H9 (cell line): ENCODE measurements around the gene DNAJB4. TPM values are rescaled to one million over a fixed set of nuclear protein-coding genes. Genes with fewer than 3 reads are reported as not detected.

Experiments
- DNase-seq: peaks from one replicate; pipeline ENCODE4 v3.0.0-alpha.2; 2017
- H2AFZ ChIP-seq: one replicate; pipeline ENCODE4 v1.6.1; 2013; ENCODE audit warnings: mild to moderate bottlenecking, low read length, control low read depth, moderate library complexity
- H2AK5ac ChIP-seq: 2 replicates; pipeline ENCODE4 v1.6.1; 2013; ENCODE audit warnings: low read length, control low read depth, mixed read lengths; ENCODE audit not compliant: insufficient read length
- H2BK120ac ChIP-seq: one replicate; pipeline ENCODE4 v1.6.1; 2013; ENCODE audit warnings: low read depth, mild to moderate bottlenecking, low read length, control low read depth, inconsistent platforms; ENCODE audit not compliant: poor library complexity, severe bottlenecking
- H2BK12ac ChIP-seq: 2 replicates; pipeline ENCODE4 v1.6.1; 2013; ENCODE audit warnings: low read length, control low read depth, mixed read lengths, low read depth; ENCODE audit not compliant: insufficient read length
- H2BK15ac ChIP-seq: 2 replicates; pipeline ENCODE4 v1.6.1; 2013; ENCODE audit warnings: low read depth, low read length, control low read depth
- H2BK20ac ChIP-seq: one replicate; pipeline ENCODE4 v1.6.1; 2013; ENCODE audit warnings: low read depth, mild to moderate bottlenecking, low read length, control low read depth, inconsistent platforms; ENCODE audit not compliant: poor library complexity, severe bottlenecking
- H2BK5ac ChIP-seq: 2 replicates; pipeline ENCODE4 v1.6.1; 2013; ENCODE audit warnings: low read length, control low read depth, mixed read lengths; ENCODE audit not compliant: insufficient read length
- H3K14ac ChIP-seq: 2 replicates; pipeline ENCODE4 v1.6.1; 2013; ENCODE audit warnings: low read length, control low read depth; ENCODE audit not compliant: insufficient read depth
- H3K18ac ChIP-seq: 2 replicates; pipeline ENCODE4 v1.6.1; 2013; ENCODE audit warnings: low read depth, mild to moderate bottlenecking, mixed read lengths, low read length, control low read depth; ENCODE audit not compliant: insufficient read length
- H3K23ac ChIP-seq: 2 replicates; pipeline ENCODE4 v1.6.1; 2013; ENCODE audit warnings: low read length, control low read depth, mixed read lengths, low read depth; ENCODE audit not compliant: insufficient read length
- H3K23me2 ChIP-seq: 2 replicates; pipeline ENCODE4 v1.6.1; 2013; ENCODE audit warnings: low read depth, mild to moderate bottlenecking, mixed read lengths, low read length, control low read depth; ENCODE audit not compliant: insufficient read length, poor library complexity, severe bottlenecking
- H3K27ac ChIP-seq: 2 replicates; pipeline ENCODE4 v1.5.1; 2013; ENCODE audit warnings: low read length, control low read depth, mixed read lengths, low read depth; ENCODE audit not compliant: insufficient read length
- H3K27me3 ChIP-seq: 2 replicates; pipeline ENCODE4 v1.6.1; 2013; ENCODE audit warnings: low read length, control low read depth, inconsistent platforms; ENCODE audit not compliant: insufficient read depth
- H3K4ac ChIP-seq: 2 replicates; pipeline ENCODE4 v1.6.1; 2013; ENCODE audit warnings: low read depth, mild to moderate bottlenecking, control low read depth, inconsistent platforms, low read length, moderate library complexity
- H3K4me1 ChIP-seq: 2 replicates; pipeline ENCODE4 v1.6.1; 2013; ENCODE audit warnings: low read length, control low read depth, inconsistent platforms; ENCODE audit not compliant: insufficient read depth
- H3K4me2 ChIP-seq: 2 replicates; pipeline ENCODE4 v1.6.1; 2013; ENCODE audit warnings: low read length, control low read depth, mixed read lengths; ENCODE audit not compliant: insufficient read length, insufficient read depth
- H3K56ac ChIP-seq: 2 replicates; pipeline ENCODE4 v1.6.1; 2013; ENCODE audit warnings: low read depth, mild to moderate bottlenecking, mixed read lengths, low read length, control low read depth; ENCODE audit not compliant: insufficient read length
- H3K79me1 ChIP-seq: 2 replicates; pipeline ENCODE4 v1.6.1; 2013; ENCODE audit warnings: low read depth, mild to moderate bottlenecking, moderate library complexity, low read length, control low read depth, inconsistent platforms; ENCODE audit not compliant: insufficient read depth, poor library complexity, severe bottlenecking
- H3K79me2 ChIP-seq: 2 replicates; pipeline ENCODE4 v1.6.1; 2013; ENCODE audit warnings: low read length, control low read depth, inconsistent platforms; ENCODE audit not compliant: insufficient read depth
- H3K9ac ChIP-seq: 2 replicates; pipeline ENCODE4 v1.6.1; 2013; ENCODE audit warnings: low read length, control low read depth, mixed read lengths; ENCODE audit not compliant: insufficient read length; ENCODE audit errors: extremely low read depth
- H3K9me3 ChIP-seq: one replicate; pipeline ENCODE4 v1.6.1; 2013; ENCODE audit warnings: low read depth, low read length, inconsistent platforms; ENCODE audit not compliant: control insufficient read depth
- H3T11ph ChIP-seq: one replicate; pipeline ENCODE4 v1.6.1; 2013; ENCODE audit warnings: mild to moderate bottlenecking, low read length, control low read depth, inconsistent platforms
- H4K20me1 ChIP-seq: one replicate; pipeline ENCODE4 v1.6.1; 2013; ENCODE audit not compliant: control insufficient read depth, insufficient read length, insufficient read depth
- H4K5ac ChIP-seq: 2 replicates; pipeline ENCODE4 v1.6.1; 2013; ENCODE audit warnings: low read depth, mild to moderate bottlenecking, mixed read lengths, low read length, control low read depth; ENCODE audit not compliant: insufficient read length
- H4K8ac ChIP-seq: replicated peaks from 2 replicates; pipeline ENCODE4 v1.6.1; 2013; ENCODE audit warnings: low read length, control low read depth, mixed read lengths, low read depth; ENCODE audit not compliant: insufficient read length
- H4K91ac ChIP-seq: 2 replicates; pipeline ENCODE4 v1.6.1; 2013; ENCODE audit warnings: low read depth, mild to moderate bottlenecking, moderate library complexity, mixed read lengths, low read length, control low read depth; ENCODE audit not compliant: insufficient read length
- H3K27ac Mint-ChIP-seq, 3 experiments: 2 replicates in 2 of 3; 3 replicates in 1 of 3; pipeline ENCODE4 v1.8.0; 2020 to 2021; ENCODE audit warnings: mixed read lengths in 3 of 3, mild to moderate bottlenecking in 1 of 3, moderate library complexity in 1 of 3
- H3K27me3 Mint-ChIP-seq: 2 replicates; pipeline ENCODE4 v1.8.0; 2021; ENCODE audit warnings: low read depth, mild to moderate bottlenecking, moderate library complexity, mixed read lengths
- H3K36me3 Mint-ChIP-seq, 3 experiments: 2 replicates in 2 of 3; 3 replicates in 1 of 3; pipeline ENCODE4 v1.8.0; 2020 to 2021; ENCODE audit warnings: low read depth in 3 of 3, mixed read lengths in 3 of 3; ENCODE audit not compliant: insufficient read depth in 1 of 3
- H3K4me1 Mint-ChIP-seq, 2 experiments: 2 replicates each; pipeline ENCODE4 v1.8.0; 2020; ENCODE audit warnings: mixed read lengths in 2 of 2
- H3K4me3 Mint-ChIP-seq, 2 experiments: 2 replicates in 1 of 2; 3 replicates in 1 of 2; pipeline ENCODE4 v1.8.0; 2020 to 2021; ENCODE audit warnings: mild to moderate bottlenecking in 2 of 2, mixed read lengths in 2 of 2, moderate library complexity in 1 of 2
- H3K9me3 Mint-ChIP-seq, 2 experiments: 2 replicates in 1 of 2; 3 replicates in 1 of 2; pipeline ENCODE4 v1.8.0; 2020; ENCODE audit warnings: mild to moderate bottlenecking in 2 of 2, mixed read lengths in 2 of 2, moderate library complexity in 1 of 2
- CTCF ChIP-seq: fragments of 200-600 bp; sonication (generic); conservative IDR thresholded peaks from 3 replicates; pipeline ENCODE4 v1.8.0; 2021; ENCODE audit warnings: antibody characterized with exemption, mild to moderate bottlenecking
- total RNA-seq: library from RNA; stranded (reverse); gene quantifications from 2 replicates; pipeline ENCODE4 v1.2.1, GENCODE V29; 2021

The DNAJB4 gene
- total RNA-seq, 1 experiment from 2014 or later: 8.1 TPM

- no peak overlapping the region for H3K9ac ChIP-seq
- H4K20me1 ChIP-seq: no peaks in the 10 kb centered on the region
- DNase-seq: no peak
- H3K4ac ChIP-seq: no peak overlapping the region
- no peak for TF ChIP-seq CTCF
- Mint-ChIP-seq H3K9me3 (no peaks in the 10 kb centered on the region), H3K27me3 (no peaks in the 10 kb centered on the region), H3K4me1 (peaks cover 45 to 50% of the 10 kb centered on the region in 2 experiments), H3K36me3 (peaks cover 0 to 8% (median 2%) of the 10 kb centered on the region in 3 experiments; a peak in 4 of 7 replicates), H3K4me3 (no peak overlapping the region), H3K27ac (0 out of 7 replicates have a peak overlapping the region, but pooled peaks of 1 of the 3 experiments have one; percentile 45)
- no peak overlapping the region for H2BK20ac ChIP-seq
- no peak overlapping the region for H4K5ac ChIP-seq
- H3K79me2 ChIP-seq: peaks cover 15% of the 10 kb centered on the region; the same call in 1 of the 2 replicates
- no peak overlapping the region for H3K4me2 ChIP-seq
- H4K8ac ChIP-seq: no peak overlapping the region
- H2BK120ac ChIP-seq: no peak overlapping the region
- no peak overlapping the region for H2AK5ac ChIP-seq
- no peak overlapping the region for H4K91ac ChIP-seq
- H3K4me1 ChIP-seq: no peaks in the 10 kb centered on the region
- H3K9me3 ChIP-seq: no peaks in the 10 kb centered on the region
- no peak overlapping the region for H2BK15ac ChIP-seq
- no peaks in the 10 kb centered on the region for H3K27me3 ChIP-seq
- no peak overlapping the region for H3T11ph ChIP-seq
- H3K79me1 ChIP-seq: no peaks in the 10 kb centered on the region
- no peaks in the 10 kb centered on the region for H3K23me2 ChIP-seq
- no peak overlapping the region for H3K23ac ChIP-seq
- H2AFZ ChIP-seq: no peak overlapping the region
- no peak overlapping the region for H3K14ac ChIP-seq
- H3K56ac ChIP-seq: no peak overlapping the region
- H2BK12ac ChIP-seq: no peak overlapping the region
- H2BK5ac ChIP-seq: no peak overlapping the region
- H3K18ac ChIP-seq: no peak overlapping the region
- no peak overlapping the region for H3K27ac ChIP-seq
These were observed 20.8 kb upstream of the DNAJB4 start for GRCh38 chr1:77983997-77984355.
